HEK293 (cell line): ENCODE data around the gene S100A3.

ENCODE experiments used
- FEZF1 ChIP-seq: fragments of 450-650 bp; formaldehyde crosslinking; IDR thresholded peaks from 2 replicates; pipeline ENCODE4 v1.5.1; 2016; ENCODE audit warnings: missing biosample characterization, missing genetic modification characterization
- KLF9 ChIP-seq: fragments of 450-650 bp; formaldehyde crosslinking; IDR thresholded peaks from 2 replicates; pipeline ENCODE4 v1.5.1; 2016; ENCODE audit warnings: missing biosample characterization, missing genetic modification characterization, low read depth
- MEIS1 ChIP-seq: sonication (generic); formaldehyde crosslinking; IDR thresholded peaks from 2 replicates; pipeline ENCODE4 v1.8.1; 2022; ENCODE audit warnings: missing genetic modification reagents, mild to moderate bottlenecking, borderline replicate concordance
- OSR2 ChIP-seq: fragments of 450-650 bp; formaldehyde crosslinking; IDR thresholded peaks from 2 replicates; pipeline ENCODE4 v1.5.1; 2016; ENCODE audit warnings: missing biosample characterization, missing genetic modification characterization
- YY1 ChIP-seq: fragments of 450-650 bp; formaldehyde crosslinking; IDR thresholded peaks from 2 replicates; pipeline ENCODE4 v1.5.1; 2018; ENCODE audit warnings: missing biosample characterization, missing genetic modification characterization
- ZBTB7A ChIP-seq: fragments of 450-650 bp; formaldehyde crosslinking; IDR thresholded peaks from 2 replicates; pipeline ENCODE4 v1.5.1; 2016; ENCODE audit warnings: low read depth, missing biosample characterization, missing genetic modification characterization
- ZNF16 ChIP-seq: fragments of 450-650 bp; formaldehyde crosslinking; IDR thresholded peaks from 2 replicates; pipeline ENCODE4 v1.5.1; 2016; ENCODE audit warnings: low read depth, missing biosample characterization, missing genetic modification characterization
- ZNF24 ChIP-seq: fragments of 450-650 bp; formaldehyde crosslinking; IDR thresholded peaks from 2 replicates; pipeline ENCODE4 v1.5.1; 2016; ENCODE audit warnings: missing biosample characterization, missing genetic modification characterization
- ZNF292 ChIP-seq: fragments of 450-650 bp; formaldehyde crosslinking; IDR thresholded peaks from 2 replicates; pipeline ENCODE4 v1.5.1; 2016; ENCODE audit warnings: low read depth, missing biosample characterization, missing genetic modification characterization, borderline replicate concordance
- ZNF324 ChIP-seq: fragments of 450-650 bp; formaldehyde crosslinking; IDR thresholded peaks from 2 replicates; pipeline ENCODE4 v1.5.1; 2016; ENCODE audit warnings: missing biosample characterization, missing genetic modification characterization
- ZNF350 ChIP-seq: fragments of 450-650 bp; formaldehyde crosslinking; IDR thresholded peaks from 2 replicates; pipeline ENCODE4 v1.5.0; 2017; ENCODE audit warnings: missing biosample characterization, mild to moderate bottlenecking, missing genetic modification characterization
- ZNF416 ChIP-seq: fragments of 450-650 bp; formaldehyde crosslinking; IDR thresholded peaks from 2 replicates; pipeline ENCODE4 v1.5.1; 2016; ENCODE audit warnings: missing biosample characterization, missing genetic modification characterization
- ZNF423 ChIP-seq: fragments of 450-650 bp; formaldehyde crosslinking; IDR thresholded peaks from 2 replicates; pipeline ENCODE4 v1.5.1; 2016; ENCODE audit warnings: missing biosample characterization, missing genetic modification characterization
- ZNF473 ChIP-seq: fragments of 450-650 bp; formaldehyde crosslinking; IDR thresholded peaks from 2 replicates; pipeline ENCODE4 v1.5.1; 2017; ENCODE audit warnings: missing biosample characterization, missing genetic modification characterization
- ZNF48 ChIP-seq: fragments of 450-650 bp; formaldehyde crosslinking; IDR thresholded peaks from 2 replicates; pipeline ENCODE4 v1.5.1; 2016; ENCODE audit warnings: missing biosample characterization, missing genetic modification characterization
- ZNF501 ChIP-seq: fragments of 450-650 bp; formaldehyde crosslinking; IDR thresholded peaks from 2 replicates; pipeline ENCODE4 v1.5.1; 2016; ENCODE audit warnings: missing biosample characterization, missing genetic modification characterization
- ZNF530 ChIP-seq: fragments of 450-650 bp; formaldehyde crosslinking; IDR thresholded peaks from 2 replicates; pipeline ENCODE4 v1.5.1; 2016; ENCODE audit warnings: low read depth, missing biosample characterization, missing genetic modification characterization
- ZNF596 ChIP-seq: fragments of 450-650 bp; IDR thresholded peaks from 2 replicates; pipeline ENCODE4 v1.5.0; 2018; ENCODE audit warnings: missing biosample characterization, mild to moderate bottlenecking, missing genetic modification characterization, moderate library complexity
- ZNF610 ChIP-seq: fragments of 450-650 bp; formaldehyde crosslinking; IDR thresholded peaks from 2 replicates; pipeline ENCODE4 v1.5.1; 2016; ENCODE audit warnings: missing biosample characterization, missing genetic modification characterization, borderline replicate concordance
- ZNF629 ChIP-seq: fragments of 450-650 bp; formaldehyde crosslinking; IDR thresholded peaks from 2 replicates; pipeline ENCODE4 v1.5.1; 2017; ENCODE audit warnings: missing biosample characterization, missing genetic modification characterization
- ZNF768 ChIP-seq: fragments of 450-650 bp; formaldehyde crosslinking; IDR thresholded peaks from 2 replicates; pipeline ENCODE4 v1.5.1; 2018; ENCODE audit warnings: missing biosample characterization, mild to moderate bottlenecking, missing genetic modification characterization
- TF ChIP-seq, protein P1 (sequence below): fragments of 450-650 bp; formaldehyde crosslinking; conservative IDR thresholded peaks from 2 replicates; pipeline ENCODE4 v1.5.1; 2016; ENCODE audit warnings: low read depth, missing biosample characterization, missing genetic modification characterization
- TF ChIP-seq, protein P2 (sequence below): fragments of 450-650 bp; formaldehyde crosslinking; IDR thresholded peaks from 2 replicates; pipeline ENCODE4 v1.5.1; 2016; ENCODE audit warnings: missing biosample characterization, missing genetic modification characterization
- TF ChIP-seq, protein P3 (sequence below): fragments of 450-650 bp; formaldehyde crosslinking; IDR thresholded peaks from 2 replicates; pipeline ENCODE4 v1.5.1; 2017; ENCODE audit warnings: missing biosample characterization, missing genetic modification characterization
- TF ChIP-seq, protein P4 (sequence below): fragments of 450-650 bp; formaldehyde crosslinking; IDR thresholded peaks from 2 replicates; pipeline ENCODE4 v1.5.0; 2017; ENCODE audit warnings: missing biosample characterization, missing genetic modification characterization, borderline replicate concordance
- TF ChIP-seq, protein P5 (sequence below): fragments of 450-650 bp; formaldehyde crosslinking; IDR thresholded peaks from 2 replicates; pipeline ENCODE4 v1.5.1; 2017; ENCODE audit warnings: missing biosample characterization, missing genetic modification characterization
- TF ChIP-seq, protein P6 (sequence below): fragments of 450-650 bp; formaldehyde crosslinking; IDR thresholded peaks from 2 replicates; pipeline ENCODE4 v1.5.1; 2016; ENCODE audit warnings: missing biosample characterization, missing genetic modification characterization

S100A3 gene

DNA sequence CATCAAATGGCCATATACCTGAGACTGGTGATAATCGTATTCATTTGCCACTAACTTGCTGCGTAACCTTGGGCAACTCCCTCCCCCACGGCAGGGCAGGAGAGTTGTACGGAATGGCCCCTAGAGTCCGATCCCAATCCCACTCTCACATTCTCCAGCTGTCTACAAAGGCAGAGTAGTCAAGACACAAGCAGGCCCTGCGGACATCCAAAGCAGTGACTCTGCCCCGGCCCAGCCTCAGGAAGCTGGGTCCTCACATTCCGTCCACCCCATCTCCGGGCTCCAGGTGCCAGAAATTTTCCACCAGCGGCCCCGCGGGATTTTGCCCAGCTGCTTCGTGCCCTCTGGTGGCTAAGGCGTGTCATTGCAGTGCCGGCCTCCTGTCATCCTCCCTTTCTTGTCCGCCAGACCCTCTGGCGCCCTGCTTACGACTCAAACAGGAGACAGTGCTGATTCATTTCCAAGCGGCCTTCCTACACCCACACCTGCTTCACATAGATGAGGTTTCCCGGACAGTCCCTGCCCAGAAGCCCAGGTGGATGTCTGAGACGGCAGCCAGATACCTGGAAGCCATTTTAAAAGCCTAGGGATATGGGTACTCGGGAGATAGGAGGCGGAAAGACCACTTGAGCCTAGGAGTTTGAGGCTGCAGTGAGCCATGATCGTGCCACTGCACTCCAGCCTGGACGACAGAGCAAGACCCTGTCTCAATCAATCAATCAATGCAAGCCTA, 19.5 kb upstream of the S100A3 start (continued):
- TF ChIP-seq, protein P1, sequence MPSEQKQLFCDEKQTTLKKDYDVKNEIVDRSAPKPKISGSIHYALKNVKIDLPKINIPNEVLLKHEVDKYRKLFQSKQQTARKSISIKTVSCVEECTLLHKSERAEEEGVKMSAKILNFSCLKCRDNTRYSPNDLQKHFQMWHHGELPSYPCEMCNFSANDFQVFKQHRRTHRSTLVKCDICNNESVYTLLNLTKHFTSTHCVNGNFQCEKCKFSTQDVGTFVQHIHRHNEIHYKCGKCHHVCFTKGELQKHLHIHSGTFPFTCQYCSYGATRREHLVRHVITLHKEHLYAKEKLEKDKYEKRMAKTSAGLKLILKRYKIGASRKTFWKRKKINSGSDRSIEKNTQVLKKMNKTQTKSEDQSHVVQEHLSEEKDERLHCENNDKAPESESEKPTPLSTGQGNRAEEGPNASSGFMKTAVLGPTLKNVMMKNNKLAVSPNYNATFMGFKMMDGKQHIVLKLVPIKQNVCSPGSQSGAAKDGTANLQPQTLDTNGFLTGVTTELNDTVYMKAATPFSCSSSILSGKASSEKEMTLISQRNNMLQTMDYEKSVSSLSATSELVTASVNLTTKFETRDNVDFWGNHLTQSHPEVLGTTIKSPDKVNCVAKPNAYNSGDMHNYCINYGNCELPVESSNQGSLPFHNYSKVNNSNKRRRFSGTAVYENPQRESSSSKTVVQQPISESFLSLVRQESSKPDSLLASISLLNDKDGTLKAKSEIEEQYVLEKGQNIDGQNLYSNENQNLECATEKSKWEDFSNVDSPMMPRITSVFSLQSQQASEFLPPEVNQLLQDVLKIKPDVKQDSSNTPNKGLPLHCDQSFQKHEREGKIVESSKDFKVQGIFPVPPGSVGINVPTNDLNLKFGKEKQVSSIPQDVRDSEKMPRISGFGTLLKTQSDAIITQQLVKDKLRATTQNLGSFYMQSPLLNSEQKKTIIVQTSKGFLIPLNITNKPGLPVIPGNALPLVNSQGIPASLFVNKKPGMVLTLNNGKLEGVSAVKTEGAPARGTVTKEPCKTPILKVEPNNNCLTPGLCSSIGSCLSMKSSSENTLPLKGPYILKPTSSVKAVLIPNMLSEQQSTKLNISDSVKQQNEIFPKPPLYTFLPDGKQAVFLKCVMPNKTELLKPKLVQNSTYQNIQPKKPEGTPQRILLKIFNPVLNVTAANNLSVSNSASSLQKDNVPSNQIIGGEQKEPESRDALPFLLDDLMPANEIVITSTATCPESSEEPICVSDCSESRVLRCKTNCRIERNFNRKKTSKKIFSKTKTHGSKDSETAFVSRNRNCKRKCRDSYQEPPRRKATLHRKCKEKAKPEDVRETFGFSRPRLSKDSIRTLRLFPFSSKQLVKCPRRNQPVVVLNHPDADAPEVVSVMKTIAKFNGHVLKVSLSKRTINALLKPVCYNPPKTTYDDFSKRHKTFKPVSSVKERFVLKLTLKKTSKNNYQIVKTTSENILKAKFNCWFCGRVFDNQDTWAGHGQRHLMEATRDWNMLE (tag by site-specific recombination): no peak; the same call in 1 of the 2 replicates
- TF ChIP-seq ZNF324 (tag by site-specific recombination) (no peak), MEIS1 (CRISPR knock-in tag) (no peak), ZNF501 (tag by site-specific recombination) (peak; percentile 45; the same call in 1 of the 2 replicates), ZNF16 (tag by site-specific recombination) (no peak), OSR2 (tag by site-specific recombination) (no peak), ZNF416 (tag by site-specific recombination) (no peak), ZNF292 (tag by site-specific recombination) (no peak), YY1 (no peak), ZNF473 (tag by site-specific recombination) (no peak), KLF9 (tag by site-specific recombination) (no peak), ZNF530 (tag by site-specific recombination) (no peak), ZNF350 (tag by site-specific recombination) (no peak), ZNF768 (tag by site-specific recombination) (no peak), ZNF423 (tag by site-specific recombination) (no peak), ZNF596 (tag by site-specific recombination) (no peak), ZNF629 (peak; percentile 28), ZBTB7A (no peak), ZNF24 (tag by site-specific recombination) (0 out of 2 replicates have a peak, but pooled peaks have one; percentile 47), ZNF48 (no peak), FEZF1 (tag by site-specific recombination) (no peak), ZNF610 (no peak)
- TF ChIP-seq, protein P2, sequence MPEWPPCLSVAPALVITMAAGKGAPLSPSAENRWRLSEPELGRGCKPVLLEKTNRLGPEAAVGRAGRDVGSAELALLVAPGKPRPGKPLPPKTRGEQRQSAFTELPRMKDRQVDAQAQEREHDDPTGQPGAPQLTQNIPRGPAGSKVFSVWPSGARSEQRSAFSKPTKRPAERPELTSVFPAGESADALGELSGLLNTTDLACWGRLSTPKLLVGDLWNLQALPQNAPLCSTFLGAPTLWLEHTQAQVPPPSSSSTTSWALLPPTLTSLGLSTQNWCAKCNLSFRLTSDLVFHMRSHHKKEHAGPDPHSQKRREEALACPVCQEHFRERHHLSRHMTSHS (tag by site-specific recombination): no peak
- TF ChIP-seq, protein P3, sequence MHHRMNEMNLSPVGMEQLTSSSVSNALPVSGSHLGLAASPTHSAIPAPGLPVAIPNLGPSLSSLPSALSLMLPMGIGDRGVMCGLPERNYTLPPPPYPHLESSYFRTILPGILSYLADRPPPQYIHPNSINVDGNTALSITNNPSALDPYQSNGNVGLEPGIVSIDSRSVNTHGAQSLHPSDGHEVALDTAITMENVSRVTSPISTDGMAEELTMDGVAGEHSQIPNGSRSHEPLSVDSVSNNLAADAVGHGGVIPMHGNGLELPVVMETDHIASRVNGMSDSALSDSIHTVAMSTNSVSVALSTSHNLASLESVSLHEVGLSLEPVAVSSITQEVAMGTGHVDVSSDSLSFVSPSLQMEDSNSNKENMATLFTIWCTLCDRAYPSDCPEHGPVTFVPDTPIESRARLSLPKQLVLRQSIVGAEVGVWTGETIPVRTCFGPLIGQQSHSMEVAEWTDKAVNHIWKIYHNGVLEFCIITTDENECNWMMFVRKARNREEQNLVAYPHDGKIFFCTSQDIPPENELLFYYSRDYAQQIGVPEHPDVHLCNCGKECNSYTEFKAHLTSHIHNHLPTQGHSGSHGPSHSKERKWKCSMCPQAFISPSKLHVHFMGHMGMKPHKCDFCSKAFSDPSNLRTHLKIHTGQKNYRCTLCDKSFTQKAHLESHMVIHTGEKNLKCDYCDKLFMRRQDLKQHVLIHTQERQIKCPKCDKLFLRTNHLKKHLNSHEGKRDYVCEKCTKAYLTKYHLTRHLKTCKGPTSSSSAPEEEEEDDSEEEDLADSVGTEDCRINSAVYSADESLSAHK: no peak
- TF ChIP-seq, protein P4, sequence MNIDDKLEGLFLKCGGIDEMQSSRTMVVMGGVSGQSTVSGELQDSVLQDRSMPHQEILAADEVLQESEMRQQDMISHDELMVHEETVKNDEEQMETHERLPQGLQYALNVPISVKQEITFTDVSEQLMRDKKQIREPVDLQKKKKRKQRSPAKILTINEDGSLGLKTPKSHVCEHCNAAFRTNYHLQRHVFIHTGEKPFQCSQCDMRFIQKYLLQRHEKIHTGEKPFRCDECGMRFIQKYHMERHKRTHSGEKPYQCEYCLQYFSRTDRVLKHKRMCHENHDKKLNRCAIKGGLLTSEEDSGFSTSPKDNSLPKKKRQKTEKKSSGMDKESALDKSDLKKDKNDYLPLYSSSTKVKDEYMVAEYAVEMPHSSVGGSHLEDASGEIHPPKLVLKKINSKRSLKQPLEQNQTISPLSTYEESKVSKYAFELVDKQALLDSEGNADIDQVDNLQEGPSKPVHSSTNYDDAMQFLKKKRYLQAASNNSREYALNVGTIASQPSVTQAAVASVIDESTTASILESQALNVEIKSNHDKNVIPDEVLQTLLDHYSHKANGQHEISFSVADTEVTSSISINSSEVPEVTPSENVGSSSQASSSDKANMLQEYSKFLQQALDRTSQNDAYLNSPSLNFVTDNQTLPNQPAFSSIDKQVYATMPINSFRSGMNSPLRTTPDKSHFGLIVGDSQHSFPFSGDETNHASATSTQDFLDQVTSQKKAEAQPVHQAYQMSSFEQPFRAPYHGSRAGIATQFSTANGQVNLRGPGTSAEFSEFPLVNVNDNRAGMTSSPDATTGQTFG (tag by site-specific recombination): no peak
- TF ChIP-seq, protein P5, sequence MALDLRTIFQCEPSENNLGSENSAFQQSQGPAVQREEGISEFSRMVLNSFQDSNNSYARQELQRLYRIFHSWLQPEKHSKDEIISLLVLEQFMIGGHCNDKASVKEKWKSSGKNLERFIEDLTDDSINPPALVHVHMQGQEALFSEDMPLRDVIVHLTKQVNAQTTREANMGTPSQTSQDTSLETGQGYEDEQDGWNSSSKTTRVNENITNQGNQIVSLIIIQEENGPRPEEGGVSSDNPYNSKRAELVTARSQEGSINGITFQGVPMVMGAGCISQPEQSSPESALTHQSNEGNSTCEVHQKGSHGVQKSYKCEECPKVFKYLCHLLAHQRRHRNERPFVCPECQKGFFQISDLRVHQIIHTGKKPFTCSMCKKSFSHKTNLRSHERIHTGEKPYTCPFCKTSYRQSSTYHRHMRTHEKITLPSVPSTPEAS (tag by site-specific recombination): no peak
- TF ChIP-seq, protein P6, sequence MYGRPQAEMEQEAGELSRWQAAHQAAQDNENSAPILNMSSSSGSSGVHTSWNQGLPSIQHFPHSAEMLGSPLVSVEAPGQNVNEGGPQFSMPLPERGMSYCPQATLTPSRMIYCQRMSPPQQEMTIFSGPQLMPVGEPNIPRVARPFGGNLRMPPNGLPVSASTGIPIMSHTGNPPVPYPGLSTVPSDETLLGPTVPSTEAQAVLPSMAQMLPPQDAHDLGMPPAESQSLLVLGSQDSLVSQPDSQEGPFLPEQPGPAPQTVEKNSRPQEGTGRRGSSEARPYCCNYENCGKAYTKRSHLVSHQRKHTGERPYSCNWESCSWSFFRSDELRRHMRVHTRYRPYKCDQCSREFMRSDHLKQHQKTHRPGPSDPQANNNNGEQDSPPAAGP (tag by site-specific recombination): peak; percentile 69
